Neural cell (in vitro differentiated cells): ENCODE data around the gene SGCD.

Source experiments
- CTCF ChIP-seq: fragments of 450-650 bp; IDR thresholded peaks from 2 replicates; pipeline ENCODE4 v1.5.1; 2014; ENCODE audit warnings: antibody characterized with exemption, mild to moderate bottlenecking, moderate library complexity; ENCODE audit not compliant: poor library complexity, severe bottlenecking
- EP300 ChIP-seq: fragments of 450-650 bp; conservative IDR thresholded peaks from 2 replicates; pipeline ENCODE4 v1.6.1; 2014; ENCODE audit warnings: antibody characterized with exemption, mild to moderate bottlenecking, moderate library complexity; ENCODE audit not compliant: poor library complexity, severe bottlenecking
- EZH2 ChIP-seq: fragments of 200-600, 300-800 bp; shearing (Covaris generic), sonication (generic); IDR thresholded peaks from 2 replicates; pipeline ENCODE4 v1.6.1; 2014; ENCODE audit warnings: antibody characterized with exemption, low read length, borderline replicate concordance, mild to moderate bottlenecking; ENCODE audit not compliant: insufficient read depth, poor library complexity, severe bottlenecking
- MXI1 ChIP-seq: fragments of 450-650 bp; conservative IDR thresholded peaks from 2 replicates; pipeline ENCODE4 v1.6.1; 2014; ENCODE audit warnings: antibody characterized with exemption, mild to moderate bottlenecking; ENCODE audit not compliant: poor library complexity, severe bottlenecking
- POLR2AphosphoS5 ChIP-seq: IDR thresholded peaks from 2 replicates; pipeline ENCODE4 v1.6.1; 2012
- REST ChIP-seq: IDR thresholded peaks from 2 replicates; pipeline ENCODE4 v1.6.1; 2012; ENCODE audit warnings: borderline replicate concordance

- TF ChIP-seq CTCF (no peak), POLR2AphosphoS5 (no peak), EP300 (no peak), EZH2 (no peak), MXI1 (no peak), REST (no peak)
Observed at GRCh38 chr5:156647034-156647451, 320.1 kb downstream of the SGCD start.
